AML-193 (cell line): ENCODE data around the gene NELL2.

Experiments used
- DNase-seq, 2 experiments: peaks; one replicate each; lab custom pipeline; 2025; lab: John Stamatoyannopoulos, UW

The NELL2 gene

GRCh38 chr12:44537354-44537753 lies 338.8 kb downstream of the NELL2 start:
- DNase-seq, result no peak

GRCh38 chr12:44532940-44533339 lies 343.2 kb downstream of the NELL2 start:
- DNase-seq, result no peak

DNA sequence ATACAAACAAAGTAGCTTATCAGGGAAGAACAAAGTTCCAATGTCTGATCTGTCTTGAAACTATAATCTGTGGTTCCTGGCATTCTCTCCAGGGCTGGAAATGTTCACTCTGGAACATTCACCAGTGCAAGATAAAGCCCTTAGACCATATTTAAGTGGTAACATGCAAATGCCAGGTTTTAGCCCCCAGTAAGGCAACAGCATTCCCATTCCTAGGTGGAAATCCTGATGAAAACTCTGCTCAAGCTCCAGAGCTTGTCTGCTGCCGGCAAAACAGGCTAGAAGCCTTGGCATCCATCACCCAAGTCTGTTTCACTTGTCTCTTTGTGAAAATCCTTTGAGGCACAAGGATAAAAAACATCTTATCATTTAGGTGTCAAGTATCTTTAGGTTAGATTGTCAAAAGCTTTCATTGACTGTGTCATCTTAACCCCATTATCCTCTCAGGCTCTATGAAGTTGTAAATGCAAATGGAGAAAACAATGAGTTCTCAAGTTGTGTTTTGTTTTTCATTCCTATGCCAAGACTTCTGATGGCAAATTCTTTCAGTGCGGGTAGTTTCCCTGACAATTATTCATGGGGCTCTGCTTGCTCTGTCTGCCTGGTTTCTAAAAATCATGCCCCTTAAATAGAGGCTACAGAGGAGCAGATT lies 344.7 kb downstream of the NELL2 start:
- DNase-seq, result no peak

GRCh38 chr12:44526655-44527182 lies 349.4 kb downstream of the NELL2 start:
- DNase-seq, result no peak

DNA sequence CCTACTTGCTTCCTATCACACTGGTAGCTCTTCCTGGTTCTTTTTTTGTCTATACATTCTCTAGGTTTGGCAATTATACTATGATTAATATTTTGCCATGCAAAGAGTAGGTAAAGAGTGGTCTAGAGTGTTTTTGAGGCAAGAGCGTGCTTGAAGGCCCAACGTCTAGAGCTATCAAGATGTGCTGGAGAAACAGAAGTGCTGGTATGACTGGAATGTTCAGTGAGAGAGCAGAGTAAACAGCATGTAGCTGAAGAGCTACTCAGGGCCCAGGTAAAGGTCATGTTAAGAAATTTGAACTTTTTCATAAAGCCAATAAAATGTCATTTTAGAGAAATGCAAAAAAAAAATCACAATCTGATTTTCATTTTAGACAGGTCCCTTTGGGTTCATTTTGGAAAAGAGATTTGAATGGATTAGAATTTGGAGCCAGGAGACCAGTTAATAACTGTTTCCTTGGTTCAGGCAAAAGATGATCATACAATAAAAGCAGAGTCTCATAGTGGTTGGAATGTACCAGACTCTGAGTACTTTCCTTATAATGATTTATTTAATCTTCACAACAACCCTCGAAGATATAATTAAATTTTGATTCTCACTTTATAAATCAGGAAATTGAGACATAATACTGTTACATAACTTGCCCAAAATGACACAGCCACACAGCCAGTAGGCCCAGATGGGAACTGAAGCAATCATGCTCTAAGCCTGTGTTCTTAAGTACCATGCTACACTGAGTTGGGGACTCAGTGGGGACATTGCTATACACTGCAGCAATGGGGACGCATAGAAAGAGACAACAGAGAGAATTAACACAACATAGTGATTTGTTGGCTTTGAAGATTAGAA lies 350.1 kb downstream of the NELL2 start:
- no peak for DNase-seq

GRCh38 chr12:44523828-44524227 lies 352.3 kb downstream of the NELL2 start:
- DNase-seq, result no peak

DNA sequence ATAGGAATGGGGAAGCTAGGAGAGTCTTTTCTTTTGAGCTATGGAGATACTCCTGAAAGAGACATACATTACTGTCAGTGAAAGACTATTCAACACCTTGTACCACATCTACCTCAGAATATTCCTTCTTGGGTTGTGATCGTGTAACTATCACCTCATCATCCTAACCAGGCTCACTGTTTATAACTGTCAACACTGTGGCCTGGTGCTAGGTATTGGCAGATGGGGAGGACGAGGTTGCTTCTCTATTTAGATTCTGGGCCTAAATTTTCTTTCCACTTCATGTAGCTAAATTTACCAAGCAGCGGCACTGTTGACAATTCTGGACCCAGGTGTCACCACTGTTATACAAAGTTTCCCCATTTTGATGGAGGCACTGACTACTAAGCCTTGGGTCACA lies 354.4 kb downstream of the NELL2 start:
- DNase-seq, result no peak

- DNase-seq, result no peak
Observed at GRCh38 chr12:44519931-44520330, 356.2 kb downstream of the NELL2 start.

DNA sequence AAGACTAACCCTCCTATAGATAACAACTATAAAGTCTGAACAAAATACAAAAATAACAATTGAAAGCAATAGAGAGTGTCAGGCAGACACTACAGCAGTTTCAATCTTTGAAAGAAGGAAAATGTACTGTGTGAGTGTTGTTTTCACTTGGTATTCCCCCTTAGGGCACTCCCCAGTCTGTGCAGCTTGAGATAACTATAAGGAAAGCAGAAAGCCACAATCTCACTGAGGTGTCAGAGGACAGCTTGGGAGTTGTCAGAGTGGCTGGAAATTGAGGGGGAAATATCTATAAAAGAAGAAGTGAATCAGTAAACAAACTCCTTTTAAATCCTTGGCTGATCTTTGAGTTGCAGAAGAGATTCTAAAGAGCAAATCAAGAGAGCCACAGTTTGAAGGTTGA lies 364.8 kb downstream of the NELL2 start:
- DNase-seq, result no peak

DNA sequence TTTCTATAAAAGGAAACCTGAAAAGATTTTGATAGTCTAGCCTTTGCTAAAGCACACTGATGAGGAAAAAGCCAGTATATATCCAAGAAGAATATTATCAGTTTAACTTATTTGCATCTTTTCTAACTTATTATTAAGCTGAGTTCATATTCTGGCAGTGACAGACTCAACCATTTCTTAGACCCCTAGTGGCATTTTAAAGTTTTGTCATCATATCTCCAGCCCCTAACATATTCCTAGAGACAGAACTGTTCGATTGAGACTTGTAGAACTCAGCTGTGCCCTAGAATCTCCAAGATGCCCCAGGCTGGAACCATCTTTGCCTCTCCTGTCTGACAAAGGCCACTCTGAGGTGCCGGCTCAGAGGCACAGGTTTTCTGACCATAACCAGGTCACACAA lies 365.6 kb downstream of the NELL2 start:
- no peak for DNase-seq

DNA sequence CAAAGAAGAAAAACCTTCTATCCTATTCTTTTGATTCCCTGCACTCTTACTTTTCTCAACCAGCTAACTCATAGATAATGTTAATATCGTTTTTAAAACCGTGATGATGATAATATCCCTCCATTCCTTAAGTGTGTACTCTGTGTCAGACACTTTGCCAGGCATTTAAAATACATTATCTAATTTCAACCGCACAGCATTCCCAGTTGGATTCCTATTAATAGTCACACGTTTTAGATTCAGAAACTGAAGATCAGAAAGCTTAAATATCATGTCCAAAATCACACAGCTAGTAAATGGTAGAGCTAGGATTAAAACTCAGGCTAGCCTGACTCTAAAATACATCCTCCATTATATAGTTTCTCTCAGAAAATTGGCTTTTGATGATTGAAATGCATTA lies 366.0 kb downstream of the NELL2 start:
- no peak for DNase-seq

DNA sequence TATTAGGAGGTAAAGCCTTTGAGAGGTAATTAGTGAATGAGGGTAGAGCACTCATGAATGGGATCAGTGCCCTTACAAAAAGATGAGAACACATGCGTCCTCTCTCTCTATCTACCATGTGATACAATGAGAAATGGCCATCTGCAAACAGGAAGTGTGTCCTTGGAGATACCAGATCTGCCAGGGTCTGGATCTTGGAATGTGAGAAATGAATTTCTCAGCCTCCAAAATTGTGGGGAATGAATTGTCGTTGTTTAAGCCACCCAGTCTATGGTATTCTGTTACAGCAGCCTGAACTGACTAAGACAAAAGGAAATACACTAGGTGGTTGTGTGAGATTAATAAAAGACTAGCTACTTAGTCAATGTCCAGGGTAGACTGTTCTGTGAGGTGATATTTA lies 366.6 kb downstream of the NELL2 start:
- no peak for DNase-seq

GRCh38 chr12:44507461-44507860 lies 368.7 kb downstream of the NELL2 start:
- no peak for DNase-seq

DNA sequence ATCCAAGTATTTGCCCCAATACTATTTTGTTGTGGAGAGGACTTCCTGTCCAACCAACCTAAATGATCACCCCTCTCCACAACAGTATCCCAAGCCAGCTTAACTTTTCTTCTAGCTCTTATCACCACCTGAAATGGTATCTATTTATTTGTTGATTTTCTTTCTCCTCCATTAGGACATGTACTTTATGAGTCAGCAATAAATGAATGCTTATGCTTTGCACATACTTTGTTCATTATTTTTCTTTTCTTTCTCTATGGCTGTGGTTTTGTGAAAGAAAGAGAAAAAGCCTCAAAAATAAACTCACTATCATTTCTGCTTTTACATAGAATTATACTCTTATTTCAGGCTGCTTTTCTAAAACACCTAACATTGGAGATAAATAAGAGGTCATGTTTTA lies 371.3 kb downstream of the NELL2 start:
- DNase-seq, result no peak

DNA sequence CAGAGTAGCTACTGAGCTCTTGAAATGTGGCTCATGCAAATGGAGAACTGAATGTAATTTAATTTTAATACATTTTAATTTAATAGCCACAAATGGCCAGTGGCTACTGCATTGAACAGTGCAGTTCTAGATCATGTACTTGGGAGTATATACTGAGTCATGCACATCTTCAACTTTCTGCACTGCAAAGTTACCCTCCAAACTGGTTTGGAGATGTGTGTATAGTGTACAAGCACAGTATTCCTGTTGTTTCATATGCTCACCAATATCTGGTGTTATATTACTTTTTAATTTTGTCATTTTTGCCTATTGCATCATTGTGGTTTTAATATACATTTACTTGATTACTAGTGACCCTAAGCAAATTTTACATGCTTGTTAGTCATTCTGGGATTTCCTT lies 372.8 kb downstream of the NELL2 start:
- no peak for DNase-seq

DNA sequence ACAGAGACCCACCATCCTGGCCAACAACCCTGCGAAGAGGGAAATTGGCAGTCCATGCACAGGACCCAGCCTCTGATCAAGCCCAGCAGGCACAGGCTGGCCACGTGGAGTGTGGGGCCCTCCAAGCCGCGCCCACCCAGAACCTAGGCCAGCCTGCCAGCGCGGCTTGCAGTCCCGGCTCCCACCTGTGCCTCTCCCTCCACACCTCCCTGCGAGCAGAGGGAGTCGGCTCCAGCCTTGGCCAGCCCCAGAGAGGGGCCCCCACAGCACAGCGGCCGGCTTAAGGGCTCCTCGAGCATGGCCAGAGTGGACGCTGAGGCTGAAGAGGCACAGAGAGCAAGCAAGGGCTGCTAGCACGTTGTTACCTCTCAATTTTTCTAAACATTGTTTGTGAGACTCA lies 373.4 kb downstream of the NELL2 start:
- DNase-seq, result no peak

DNA sequence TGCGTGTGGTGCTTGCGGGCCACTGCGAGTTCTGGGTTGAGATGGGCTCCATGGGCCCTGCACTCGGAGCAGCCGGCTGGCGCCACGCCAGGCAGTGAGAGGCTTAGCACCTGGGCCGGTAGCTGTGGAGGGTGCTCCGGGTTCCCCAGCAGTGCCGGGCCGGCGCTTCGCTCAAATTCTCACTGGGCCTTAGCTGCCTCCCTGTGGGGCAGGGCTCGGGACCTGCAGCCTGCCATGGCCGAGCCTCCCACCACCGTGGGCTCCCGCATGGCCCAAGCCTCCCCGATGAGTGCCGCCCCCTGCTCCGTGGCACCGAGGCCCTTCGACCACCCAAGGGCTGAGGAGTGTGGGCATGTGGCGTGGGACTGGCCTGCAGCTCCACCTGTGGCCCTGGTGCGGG lies 375.7 kb downstream of the NELL2 start:
- no peak for DNase-seq

- DNase-seq, result no peak
Observed at GRCh38 chr12:44497044-44497443, 379.1 kb downstream of the NELL2 start.

GRCh38 chr12:44490181-44490580 lies 385.9 kb downstream of the NELL2 start:
- no peak for DNase-seq

GRCh38 chr12:44488180-44488579 lies 387.9 kb downstream of the NELL2 start:
- DNase-seq, result no peak

DNA sequence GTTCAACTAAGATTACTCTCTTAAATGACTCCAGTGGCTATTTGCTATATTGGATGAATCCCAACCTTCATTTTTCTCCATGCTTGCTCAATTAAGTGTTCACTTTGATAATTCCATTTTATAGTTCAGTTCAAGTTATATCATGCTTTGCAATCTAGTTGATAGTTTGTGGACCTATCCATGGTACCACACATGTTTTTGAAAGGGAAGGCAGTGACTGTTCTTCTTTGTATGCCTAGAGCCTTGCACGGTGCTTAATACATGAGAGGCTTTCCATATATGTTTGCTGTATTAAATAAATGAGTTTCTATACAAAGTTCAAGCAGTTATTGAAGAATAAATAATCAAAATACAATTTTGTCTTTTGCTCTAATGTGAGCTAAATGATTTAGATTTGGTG lies 391.3 kb downstream of the NELL2 start:
- DNase-seq, result no peak

- no peak for DNase-seq
Observed at GRCh38 chr12:44477331-44477980, 398.7 kb downstream of the NELL2 start.

- DNase-seq, result no peak
Observed at GRCh38 chr12:44476683-44477082, 399.4 kb downstream of the NELL2 start.
